ENCODE data around the gene TATDN3. TPM values are rescaled to one million over a fixed set of nuclear protein-coding genes. Genes with fewer than 3 reads are reported as not detected.
"Not testable (repeated sequence)": the region's sequence is repeated elsewhere in the genome, so short reads cannot be mapped to it uniquely, and the experiment has no call there.

TATDN3 gene, protein sequence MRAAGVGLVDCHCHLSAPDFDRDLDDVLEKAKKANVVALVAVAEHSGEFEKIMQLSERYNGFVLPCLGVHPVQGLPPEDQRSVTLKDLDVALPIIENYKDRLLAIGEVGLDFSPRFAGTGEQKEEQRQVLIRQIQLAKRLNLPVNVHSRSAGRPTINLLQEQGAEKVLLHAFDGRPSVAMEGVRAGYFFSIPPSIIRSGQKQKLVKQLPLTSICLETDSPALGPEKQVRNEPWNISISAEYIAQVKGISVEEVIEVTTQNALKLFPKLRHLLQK
- 10 to 100 TPM; 15.1 to 16.5 TPM for total RNA-seq

DNA sequence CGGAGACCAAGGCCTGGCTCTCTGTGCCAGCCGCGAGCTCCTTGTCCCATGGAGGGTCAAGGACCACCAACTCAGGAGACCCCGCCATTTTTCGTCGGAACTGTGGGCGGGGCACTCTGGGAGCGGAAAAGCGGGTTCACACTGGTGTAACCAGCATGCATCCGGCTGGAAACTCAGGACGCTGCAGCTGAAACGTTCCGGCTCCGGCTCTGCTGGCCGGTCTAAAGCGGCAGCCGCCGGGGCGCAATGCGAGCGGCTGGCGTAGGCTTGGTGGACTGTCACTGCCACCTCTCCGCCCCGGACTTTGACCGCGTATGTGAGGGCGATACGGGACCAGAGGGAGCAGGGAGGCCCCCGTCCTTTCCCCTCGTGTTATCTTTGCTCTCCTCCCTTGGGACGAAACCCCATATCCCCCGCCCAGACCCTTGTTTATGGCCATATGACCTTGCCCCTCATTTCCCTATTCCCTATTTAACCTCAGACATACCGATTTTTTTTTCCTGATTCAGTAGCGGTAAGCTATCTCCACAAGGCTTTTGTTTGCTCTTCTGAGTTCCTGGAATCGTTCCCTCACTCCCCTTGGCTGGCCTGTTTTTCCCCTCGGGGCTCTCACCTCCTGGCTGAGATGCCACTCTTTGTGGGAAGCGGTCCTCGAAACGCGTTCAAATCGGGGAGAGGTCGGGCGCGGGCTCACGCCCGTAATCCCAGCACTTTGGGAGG lies at the start of gene TATDN3, which contains the start of gene NSL1:
TATDN3 (plus strand) TSS at position 219 of the 720 bp plus-strand sequence; CDS start at position 247, 28 bp downstream.
NSL1 (minus strand) TSS at position 102 of the 720 bp plus-strand sequence; CDS start at position 88, 14 bp downstream.
- POLR2A ChIA-PET = interaction anchor here (0.6 to 1.6 kb wide), 10 partner anchors 37 to 1639 kb away, joined by 3 to 7 read pairs (median 4); partner anchors contain the start of genes ATF3 and FLVCR1
- CTCF ChIA-PET = interaction anchor here (0.6 to 2.3 kb wide), 12 partner anchors 9 to 336 kb away, joined by 3 to 14 read pairs (median 3); no protein-coding TSS in a partner anchor

DNA sequence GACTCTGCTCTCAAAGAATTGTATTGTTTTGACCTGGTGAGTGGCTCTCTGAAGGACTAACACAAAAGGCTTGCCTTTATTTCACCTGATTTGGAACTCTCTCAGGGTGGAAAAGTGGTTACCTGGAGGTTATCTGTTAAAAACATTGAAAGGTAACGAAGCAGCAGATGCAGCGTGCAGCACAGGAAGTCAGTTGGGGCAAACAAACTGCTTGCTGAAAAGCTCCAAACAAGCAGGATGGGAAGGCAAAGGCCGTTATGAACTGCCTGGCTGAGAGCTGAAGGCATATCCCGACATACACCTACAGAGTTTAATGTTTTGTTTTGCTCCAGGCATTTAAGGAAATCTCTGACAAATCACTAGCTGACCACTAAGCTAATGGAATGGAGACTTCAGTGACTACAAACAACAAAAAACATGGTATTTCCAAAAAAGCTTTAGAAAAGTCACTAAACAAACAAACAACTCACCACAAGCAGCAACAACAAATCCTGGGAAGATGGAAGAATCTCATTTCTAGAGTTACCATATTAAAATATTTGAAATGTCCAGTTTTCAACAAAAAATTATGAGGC lies 47.7 kb upstream of the TATDN3 start:
- ChIA-PET CTCF (no interaction called here), POLR2A (no interaction called here)

DNA sequence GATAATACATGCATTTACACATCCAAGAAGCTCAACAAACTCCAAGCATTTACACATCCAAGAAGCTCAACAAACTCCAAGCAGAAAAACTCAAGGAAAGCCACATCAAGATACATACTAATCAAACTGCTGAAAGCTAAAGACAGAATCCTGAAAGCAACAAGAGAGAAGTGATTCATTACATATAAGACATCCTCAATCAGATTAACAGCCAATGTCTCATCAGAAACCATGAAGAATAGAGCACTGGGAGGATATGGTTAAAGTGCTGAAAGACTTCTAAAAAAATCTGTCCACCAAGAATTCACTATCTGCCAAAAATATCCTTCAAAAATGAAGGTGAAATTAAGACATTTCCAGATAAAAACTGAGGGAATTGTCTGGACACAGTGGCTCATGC lies 46.4 kb upstream of the TATDN3 start:
- POLR2A ChIA-PET = interaction anchor here (1.5 kb wide), 1 partner anchor 61 kb away, joined by 4 read pairs; no protein-coding TSS in a partner anchor

DNA sequence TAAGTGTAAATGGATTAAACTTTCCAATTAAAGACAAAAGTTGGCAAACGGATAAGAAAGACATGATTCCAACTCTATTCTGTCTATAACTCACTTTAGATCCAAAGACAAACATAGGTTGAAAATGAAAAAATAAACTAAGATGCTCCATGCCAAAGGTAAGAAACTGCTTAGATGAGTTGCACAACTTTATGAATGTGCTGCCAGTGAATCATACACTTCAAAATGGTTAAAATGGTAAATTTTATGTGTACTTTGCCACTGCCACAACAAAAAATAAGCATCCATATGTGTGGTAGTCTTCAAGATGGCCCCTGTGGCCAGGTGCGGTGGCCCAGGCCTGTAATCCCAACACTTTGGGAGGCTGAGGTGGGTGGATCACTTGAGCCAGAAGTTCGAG lies 45.1 kb upstream of the TATDN3 start:
- POLR2A ChIA-PET = no interaction called here

More for the DNA sequence above, 46.4 kb upstream of the TATDN3 start:
- CTCF ChIA-PET = interaction anchor here (1.0 to 1.2 kb wide), 2 partner anchors 80 to 268 kb away, joined by 3 read pairs; no protein-coding TSS in a partner anchor

DNA sequence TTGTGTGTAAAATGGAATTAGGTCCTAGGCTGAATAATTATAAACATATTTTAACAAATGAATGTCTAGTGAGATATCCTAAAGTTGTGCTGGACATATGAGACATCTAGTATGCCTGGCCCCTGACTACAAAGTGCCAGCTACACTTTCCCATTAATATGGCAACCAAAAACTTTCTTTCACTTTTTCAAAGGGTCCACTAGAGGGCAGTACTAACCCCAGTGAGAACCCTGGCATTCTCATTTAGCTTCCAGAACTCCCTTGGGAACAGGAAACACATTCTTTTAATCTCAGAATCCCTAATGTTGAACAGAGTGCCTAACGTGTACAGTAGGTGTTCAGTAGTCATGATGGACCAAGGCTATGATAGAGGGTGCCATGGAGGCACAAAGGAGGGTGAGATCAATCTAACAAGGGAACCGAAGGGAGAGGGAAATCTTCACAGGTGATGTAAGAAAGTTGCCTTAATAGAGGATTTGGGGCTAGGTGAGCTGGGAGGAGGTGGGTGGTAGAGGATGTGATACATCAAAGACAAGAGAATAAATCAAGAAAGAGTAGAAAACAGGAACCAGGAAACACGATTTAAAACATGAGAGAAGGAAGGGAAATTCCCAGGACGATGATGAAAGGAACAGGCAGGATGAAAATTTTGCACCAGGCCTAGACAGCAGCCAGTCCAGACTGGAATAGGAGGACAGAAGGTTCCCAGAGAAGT lies 41.7 kb upstream of the TATDN3 start:
- ChIA-PET POLR2A (interaction anchor here (0.7 kb wide), 1 partner anchor 287 kb away, joined by 16 read pairs; no protein-coding TSS in a partner anchor), CTCF (interaction anchor here (0.6 to 2.1 kb wide), 11 partner anchors 8 to 159 kb away, joined by 3 to 11 read pairs (median 3); no protein-coding TSS in a partner anchor)

More for the DNA sequence above, 45.1 kb upstream of the TATDN3 start:
- CTCF ChIA-PET = interaction anchor here (1.3 kb wide), 1 partner anchor 48 kb away, joined by 4 read pairs; the partner anchor contains the start of gene BATF3

DNA sequence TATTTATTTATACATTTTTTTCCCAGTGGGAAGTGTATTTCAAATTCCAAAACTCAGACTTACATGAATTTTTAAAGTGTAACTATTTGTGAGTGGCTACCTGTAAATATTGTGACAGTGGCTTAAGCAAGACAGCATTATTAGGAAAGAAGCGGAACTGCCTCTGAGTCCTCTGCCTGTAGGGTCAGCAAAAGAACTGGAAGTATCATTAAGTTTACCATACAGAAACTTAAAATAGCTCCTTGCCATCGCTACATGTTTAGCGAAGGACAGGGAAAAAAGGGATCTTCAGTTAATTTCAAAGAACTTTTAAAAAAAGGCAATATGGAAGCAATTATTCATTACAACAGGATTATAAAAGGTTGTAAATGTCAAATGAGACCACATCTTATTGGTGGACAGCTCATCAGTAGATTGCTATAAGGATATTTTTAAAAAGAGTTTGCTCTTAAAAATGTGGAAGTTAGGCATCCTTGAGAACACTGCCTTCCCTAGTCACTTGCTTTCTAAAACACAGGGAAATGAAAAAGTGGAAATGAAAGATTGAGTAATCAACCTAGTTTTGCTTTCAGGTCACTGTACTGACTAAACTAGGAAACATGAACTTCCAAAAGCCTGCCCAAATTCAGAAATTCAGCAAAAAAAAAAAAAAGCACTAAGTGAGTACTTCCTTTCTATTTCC lies 39.3 kb upstream of the TATDN3 start:
- POLR2A ChIA-PET = interaction anchor here (0.8 kb wide), 1 partner anchor 9 kb away, joined by 8 read pairs; no protein-coding TSS in a partner anchor
- CTCF ChIA-PET = interaction anchor here (0.7 to 1.6 kb wide), 3 partner anchors 32 to 87 kb away, joined by 3 to 7 read pairs (median 4); no protein-coding TSS in a partner anchor

DNA sequence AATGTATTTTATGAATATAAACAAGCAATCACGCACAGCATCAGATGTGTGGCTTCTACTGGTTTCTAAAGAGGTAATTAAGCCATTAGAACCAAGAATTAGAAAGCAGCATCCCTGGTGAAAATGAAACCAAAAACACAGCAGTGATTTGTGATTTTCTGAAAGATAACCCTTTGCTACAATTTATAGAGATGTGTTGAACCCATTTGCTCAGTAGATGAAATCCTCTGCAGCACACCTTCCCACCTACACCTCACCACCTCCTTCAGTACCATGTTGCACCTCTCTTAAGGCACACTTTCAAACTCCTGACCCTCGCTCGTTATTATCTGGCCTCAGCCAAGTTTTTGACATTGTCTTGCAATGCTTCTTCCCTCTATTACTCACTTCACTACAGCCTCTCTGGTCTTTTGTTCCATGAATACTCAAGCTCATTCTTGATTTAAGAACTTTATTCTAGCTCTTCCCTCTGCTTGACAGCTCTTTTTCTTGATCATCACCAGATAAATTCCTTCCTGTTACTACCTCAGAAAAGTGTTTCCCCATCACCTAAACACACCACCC lies 38.7 kb upstream of the TATDN3 start:
- ChIA-PET CTCF (interaction anchor here (0.6 to 1.6 kb wide), 3 partner anchors 30 to 88 kb away, joined by 4 to 7 read pairs (median 5); no protein-coding TSS in a partner anchor), POLR2A (interaction anchor here (0.6 kb wide), 1 partner anchor 15 kb away, joined by 5 read pairs; no protein-coding TSS in a partner anchor)

DNA sequence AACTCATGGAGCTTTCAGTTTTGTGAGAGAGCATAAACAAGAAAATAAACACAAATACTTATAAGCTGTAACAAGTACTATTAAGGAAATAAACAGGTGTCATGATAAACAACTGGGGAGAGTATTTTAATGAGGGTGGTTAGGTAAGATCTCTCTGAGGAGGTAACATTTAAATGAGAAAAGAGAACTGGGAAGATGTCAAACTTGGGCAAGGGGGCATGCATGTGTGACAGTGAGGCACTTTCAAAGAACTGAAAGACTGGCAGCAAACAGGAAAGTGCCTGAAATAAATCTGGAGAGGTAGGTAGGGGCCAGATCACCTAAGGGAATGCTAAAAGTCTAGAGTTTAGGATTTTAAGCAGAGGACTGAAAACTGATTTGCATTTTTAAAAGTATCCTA lies 37.9 kb upstream of the TATDN3 start:
- ChIA-PET CTCF (interaction anchor here (0.6 to 1.6 kb wide), 2 partner anchors 31 to 88 kb away, joined by 5 to 7 read pairs; no protein-coding TSS in a partner anchor), POLR2A (interaction anchor here (0.6 kb wide), 1 partner anchor 14 kb away, joined by 5 read pairs; no protein-coding TSS in a partner anchor)

DNA sequence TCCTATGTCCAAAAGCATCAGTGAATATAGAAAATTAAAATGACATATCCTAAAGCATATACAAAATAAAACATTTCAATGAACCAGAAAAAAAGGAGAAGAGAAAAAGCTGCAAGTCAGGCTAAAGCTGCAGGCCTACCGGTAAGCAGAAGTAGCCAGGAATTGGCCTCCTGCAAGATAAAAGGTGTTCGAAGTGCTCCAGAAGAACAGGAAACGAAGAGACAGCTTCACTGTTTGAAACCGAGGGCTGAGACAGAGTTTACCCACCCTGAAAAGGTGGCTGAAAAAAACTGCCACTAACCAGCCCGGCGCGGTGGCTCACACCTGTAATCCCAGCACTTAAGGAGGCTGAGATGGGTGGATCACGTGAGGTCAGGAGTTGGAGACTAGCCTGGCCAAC lies 37.5 kb upstream of the TATDN3 start:
- ChIA-PET POLR2A (interaction anchor here (0.9 kb wide), 1 partner anchor 53 kb away, joined by 6 read pairs; no protein-coding TSS in a partner anchor), CTCF (interaction anchor here (0.7 to 1.7 kb wide), 2 partner anchors 89 to 376 kb away, joined by 4 to 9 read pairs; no protein-coding TSS in a partner anchor)

DNA sequence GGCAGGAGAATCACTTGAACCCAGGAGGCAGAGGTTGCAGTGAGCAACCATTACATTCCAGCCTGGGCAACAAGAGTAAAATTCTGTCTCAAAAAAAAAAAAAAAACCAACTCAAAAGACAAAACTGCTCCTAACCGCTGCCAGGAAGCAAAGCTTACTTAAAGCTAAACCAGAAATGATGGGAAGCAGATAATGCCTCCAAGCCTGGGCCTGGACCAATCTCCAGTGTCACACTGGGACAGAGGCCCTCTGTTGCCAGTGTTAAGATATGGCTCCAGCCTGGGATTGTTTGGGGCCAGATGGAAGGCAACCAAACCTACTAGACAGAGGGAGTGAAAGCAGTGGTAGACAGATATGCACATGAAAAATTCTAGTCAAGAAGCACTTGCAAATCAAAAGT lies 37.0 kb upstream of the TATDN3 start:
- CTCF ChIA-PET = interaction anchor here (0.7 to 1.7 kb wide), 3 partner anchors 14 to 376 kb away, joined by 3 to 9 read pairs (median 4); no protein-coding TSS in a partner anchor
- POLR2A ChIA-PET = interaction anchor here (0.6 to 0.9 kb wide), 2 partner anchors 37 to 54 kb away, joined by 3 to 6 read pairs; partner anchors contain the start of gene NSL1

DNA sequence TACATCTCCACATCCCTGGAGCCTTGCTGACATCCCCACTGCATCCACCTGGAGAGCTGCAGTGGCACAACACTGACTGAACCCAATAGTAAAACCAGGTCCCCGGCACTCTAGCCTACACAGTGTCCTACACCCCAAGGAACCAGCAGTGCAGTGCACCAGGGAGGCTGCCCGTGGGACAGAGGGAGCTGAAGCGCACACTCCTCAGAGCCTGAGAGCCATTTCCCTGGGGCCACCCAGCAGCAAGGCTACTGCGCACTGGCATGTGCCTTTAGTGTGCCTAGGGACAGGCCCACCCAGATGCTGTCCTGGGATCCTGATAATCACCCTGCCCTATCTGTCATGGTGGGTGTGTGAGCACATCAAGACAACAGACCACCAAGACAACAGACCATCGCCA lies 32.0 kb upstream of the TATDN3 start:
- POLR2A ChIA-PET = no interaction called here
- CTCF ChIA-PET = interaction anchor here (0.7 to 1.4 kb wide), 5 partner anchors 31 to 303 kb away, joined by 3 to 5 read pairs (median 3); no protein-coding TSS in a partner anchor

DNA sequence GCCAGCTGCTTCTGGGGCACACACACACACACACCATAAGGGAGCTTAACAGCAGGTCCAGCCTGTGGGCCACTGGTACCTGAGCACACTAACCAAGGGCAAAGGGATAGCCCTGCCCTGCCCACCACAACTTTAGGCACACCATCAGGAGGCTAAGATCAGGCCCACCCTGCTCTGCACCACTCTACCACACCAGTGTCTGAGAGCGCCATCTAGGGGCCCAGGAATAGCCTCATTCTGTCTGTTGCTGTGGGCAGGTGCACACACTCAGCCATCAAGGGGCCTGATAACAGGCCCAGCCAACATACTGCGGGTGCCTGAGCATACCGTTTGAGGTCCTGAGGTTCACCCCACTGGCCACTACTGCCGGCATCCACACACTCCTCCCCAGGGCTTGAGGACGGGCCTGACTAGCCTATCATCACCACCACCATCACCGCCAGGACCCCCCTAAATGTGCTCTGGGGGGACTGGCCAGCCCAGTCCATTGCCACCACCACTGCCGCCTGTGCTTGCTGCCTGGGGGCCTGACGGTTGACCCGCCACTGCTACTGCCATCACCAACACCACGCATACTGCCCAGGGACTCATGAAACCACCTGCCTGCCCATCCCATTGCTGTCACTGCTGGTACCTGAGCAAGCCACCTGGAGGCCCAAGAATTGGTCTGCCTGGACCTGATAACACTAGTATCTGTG lies 31.4 kb upstream of the TATDN3 start:
- POLR2A ChIA-PET = no interaction called here
- CTCF ChIA-PET = interaction anchor here (0.7 to 2.0 kb wide), 6 partner anchors 10 to 304 kb away, joined by 3 to 10 read pairs (median 4); no protein-coding TSS in a partner anchor

DNA sequence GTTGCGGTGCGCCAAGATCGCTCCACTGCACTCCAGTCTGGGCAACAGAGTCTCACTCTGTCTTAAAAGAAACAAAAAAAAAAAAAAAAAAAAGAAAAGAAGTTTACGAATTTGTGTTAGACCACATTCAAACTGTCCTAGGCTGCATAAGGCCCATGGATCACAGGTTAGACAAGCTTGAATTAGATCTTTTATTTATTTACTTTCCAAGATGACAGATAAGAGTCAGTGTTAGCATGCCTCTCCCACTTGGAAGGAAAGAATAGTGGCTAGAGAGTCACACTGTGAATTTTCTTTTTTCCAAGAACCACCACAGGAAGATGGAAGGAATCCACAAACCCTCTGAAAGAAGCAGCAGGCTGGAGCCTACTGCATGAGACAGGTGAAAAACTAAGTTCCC lies 29.5 kb upstream of the TATDN3 start:
- ChIA-PET POLR2A (no interaction called here), CTCF (interaction anchor here (0.6 to 2.0 kb wide), 8 partner anchors 12 to 1546 kb away, joined by 3 to 10 read pairs (median 4); no protein-coding TSS in a partner anchor)

DNA sequence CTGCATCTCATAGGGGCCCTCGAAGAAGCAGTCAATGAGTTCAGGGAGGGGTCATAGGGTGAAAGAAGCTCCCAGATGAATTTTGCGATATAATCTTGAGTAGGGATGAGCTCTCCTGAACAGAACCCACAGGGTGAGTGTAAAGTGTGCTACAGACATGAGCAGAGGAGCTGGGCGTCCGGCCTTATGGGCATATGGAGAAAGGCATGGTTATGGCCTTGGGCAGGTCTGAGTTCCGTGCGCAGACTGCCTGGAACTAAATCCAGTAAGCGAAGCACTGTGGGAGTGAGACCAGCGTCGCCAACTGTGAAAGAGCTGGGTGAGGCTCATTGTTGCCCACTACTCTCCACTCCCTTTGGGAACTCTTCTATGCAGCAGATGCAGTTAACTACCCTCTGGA lies 28.9 kb upstream of the TATDN3 start:
- POLR2A ChIA-PET = no interaction called here
- CTCF ChIA-PET = interaction anchor here (0.6 to 1.2 kb wide), 3 partner anchors 33 to 1546 kb away, joined by 3 to 5 read pairs (median 3); no protein-coding TSS in a partner anchor

DNA sequence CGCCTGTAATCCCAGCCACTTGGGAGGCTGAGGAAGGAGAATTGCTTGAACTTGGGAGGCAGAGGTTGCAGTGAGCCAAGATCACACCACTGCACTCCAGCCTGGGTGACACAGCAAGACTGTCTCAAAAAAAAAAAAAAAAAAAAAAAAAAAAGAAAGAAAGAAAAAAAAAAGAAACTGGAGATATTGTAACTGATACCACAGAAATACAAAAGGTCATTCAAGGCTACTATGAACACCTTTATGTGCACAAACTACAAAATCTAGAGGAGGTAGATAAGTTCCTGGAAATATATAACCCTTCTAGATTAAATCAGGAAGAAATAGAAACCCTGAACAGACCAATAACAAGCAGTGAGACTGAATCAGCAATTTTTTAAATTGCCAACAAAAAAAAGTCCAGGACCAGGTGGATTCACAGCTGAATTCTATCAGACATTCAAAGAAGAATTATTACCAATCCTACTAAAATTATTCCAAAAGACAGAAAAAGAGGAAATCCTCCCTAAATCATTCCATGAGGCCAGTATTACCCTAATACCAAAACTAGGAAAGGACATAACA lies 26.9 kb upstream of the TATDN3 start:
- CTCF ChIA-PET, POLR2A ChIA-PET: not testable (repeated sequence)

DNA sequence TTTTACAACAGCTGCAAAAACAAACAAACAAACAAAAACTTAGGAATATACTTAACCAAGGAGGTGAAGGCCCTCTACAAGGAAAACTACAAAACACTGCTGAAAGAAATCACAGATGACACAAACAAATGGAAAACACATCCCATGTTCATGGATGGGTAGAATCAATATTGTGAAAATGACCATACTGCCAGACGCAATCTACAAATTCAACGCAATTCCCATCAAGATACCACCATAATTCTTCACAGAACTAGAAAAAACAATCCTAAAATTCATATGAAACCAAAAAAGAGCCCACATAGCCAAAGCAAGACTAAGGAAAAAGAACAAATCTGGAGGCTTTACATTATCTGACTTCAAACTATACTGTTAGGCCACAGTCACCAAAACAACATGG lies 24.9 kb upstream of the TATDN3 start:
- POLR2A ChIA-PET = not testable (repeated sequence)
- CTCF ChIA-PET = interaction anchor here (0.9 kb wide), 1 partner anchor 102 kb away, joined by 4 read pairs; no protein-coding TSS in a partner anchor

Measured in activated CD8-positive, alpha-beta memory T cell treated with anti-CD3 and anti-CD28 coated beads for 36 hours (primary cell).